Neural cell (in vitro differentiated cells): ENCODE results near the gene CETN2. TPM values are rescaled to one million over a fixed set of nuclear protein-coding genes. Genes with fewer than 3 reads are reported as not detected.
"Not testable (repeated sequence)": the region's sequence is repeated elsewhere in the genome, so short reads cannot be mapped to it uniquely, and the experiment has no call there.

Source experiments
- H2AFZ ChIP-seq: fragments of 200-600, 300-800 bp; sonication (generic), shearing (Covaris generic); 2 replicates; pipeline ENCODE4 v1.6.0; 2014; ENCODE audit warnings: low read depth, mild to moderate bottlenecking, antibody characterized with exemption, low read length, moderate library complexity
- H3F3A ChIP-seq: fragments of 200-600 bp; shearing (Covaris generic); 2 replicates; pipeline ENCODE4 v1.6.1; 2016; ENCODE audit warnings: mild to moderate bottlenecking, moderate library complexity, mixed read lengths, antibody characterized with exemption, low read length; ENCODE audit not compliant: insufficient read depth, poor library complexity, severe bottlenecking
- H3K27ac ChIP-seq: fragments of 200-600, 300-800 bp; sonication (generic), shearing (Covaris generic); 2 replicates; pipeline ENCODE4 v1.5.1; 2014; ENCODE audit warnings: mild to moderate bottlenecking, low read length, moderate library complexity
- H3K27me3 ChIP-seq: fragments of 300-800, 200-600 bp; sonication (generic), shearing (Covaris generic); 2 replicates; pipeline ENCODE4 v1.6.0; 2014; ENCODE audit warnings: mild to moderate bottlenecking, low read depth, low read length, moderate library complexity; ENCODE audit not compliant: insufficient read depth
- H3K36me3 ChIP-seq: fragments of 300-800, 200-600 bp; sonication (generic), shearing (Covaris generic); 2 replicates; pipeline ENCODE4 v1.5.1; 2014; ENCODE audit warnings: mild to moderate bottlenecking, antibody characterized with exemption, low read length, moderate library complexity; ENCODE audit not compliant: insufficient read depth
- H3K4me2 ChIP-seq: fragments of 300-800, 200-600 bp; sonication (generic), shearing (Covaris generic); 2 replicates; pipeline ENCODE4 v1.6.0; 2014; ENCODE audit warnings: mild to moderate bottlenecking, low read length
- H3K4me3 ChIP-seq: fragments of 300-800, 200-600 bp; sonication (generic), shearing (Covaris generic); 2 replicates; pipeline ENCODE4 v1.5.1; 2014; ENCODE audit warnings: mild to moderate bottlenecking, low read length, moderate library complexity
- H3K79me2 ChIP-seq: fragments of 200-600 bp; shearing (Covaris generic); replicated peaks from 2 replicates; pipeline ENCODE4 v1.6.0; 2014; ENCODE audit warnings: mild to moderate bottlenecking, low read length, moderate library complexity; ENCODE audit not compliant: insufficient read depth
- H3K9ac ChIP-seq: fragments of 300-800, 200-600 bp; sonication (generic), shearing (Covaris generic); 2 replicates; pipeline ENCODE4 v1.6.1; 2016; ENCODE audit warnings: mild to moderate bottlenecking, low read length, mixed read lengths
- H3K9me2 ChIP-seq: fragments of 200-600 bp; shearing (Covaris generic); 2 replicates; pipeline ENCODE4 v1.6.1; 2016; ENCODE audit warnings: mild to moderate bottlenecking, low read length, mixed read lengths; ENCODE audit not compliant: insufficient read depth
- H3K9me3 ChIP-seq: fragments of 200-600, 300-800 bp; sonication (generic), shearing (Covaris generic); 2 replicates; pipeline ENCODE4 v1.6.1; 2016; ENCODE audit warnings: mild to moderate bottlenecking, mixed run types, low read length, moderate library complexity, mixed read lengths
- H4K20me1 ChIP-seq: fragments of 200-600 bp; shearing (Covaris generic); 2 replicates; pipeline ENCODE4 v1.6.1; 2016; ENCODE audit warnings: mild to moderate bottlenecking, mixed run types; ENCODE audit not compliant: insufficient read depth
- EP300 ChIP-seq: fragments of 450-650 bp; conservative IDR thresholded peaks from 2 replicates; pipeline ENCODE4 v1.6.1; 2014; ENCODE audit warnings: antibody characterized with exemption, mild to moderate bottlenecking, moderate library complexity; ENCODE audit not compliant: poor library complexity, severe bottlenecking
- EZH2 ChIP-seq: fragments of 200-600, 300-800 bp; shearing (Covaris generic), sonication (generic); IDR thresholded peaks from 2 replicates; pipeline ENCODE4 v1.6.1; 2014; ENCODE audit warnings: antibody characterized with exemption, low read length, borderline replicate concordance, mild to moderate bottlenecking; ENCODE audit not compliant: insufficient read depth, poor library complexity, severe bottlenecking
- MXI1 ChIP-seq: fragments of 450-650 bp; conservative IDR thresholded peaks from 2 replicates; pipeline ENCODE4 v1.6.1; 2014; ENCODE audit warnings: antibody characterized with exemption, mild to moderate bottlenecking; ENCODE audit not compliant: poor library complexity, severe bottlenecking
- POLR2AphosphoS5 ChIP-seq: IDR thresholded peaks from 2 replicates; pipeline ENCODE4 v1.6.1; 2012
- RAD21 ChIP-seq: fragments of 450-650 bp; conservative IDR thresholded peaks from 2 replicates; pipeline ENCODE4 v1.6.1; 2014; ENCODE audit warnings: antibody characterized with exemption, mild to moderate bottlenecking, moderate library complexity
- SMC3 ChIP-seq: fragments of 450-650 bp; conservative IDR thresholded peaks from 2 replicates; pipeline ENCODE4 v1.6.1; 2014; ENCODE audit warnings: antibody characterized with exemption, mild to moderate bottlenecking, moderate library complexity; ENCODE audit not compliant: poor library complexity
- TAF1 ChIP-seq: IDR thresholded peaks from 2 replicates; pipeline ENCODE4 v1.6.1; 2012; ENCODE audit warnings: low read depth
- polyA plus RNA-seq: library from polyadenylated mRNA; depleted of rRNA; stranded (reverse); fragments of >200 nt; gene quantifications from 2 replicates; pipeline ENCODE4 v1.2.3, GENCODE V29; 2014
- TF ChIP-seq, protein P1 (sequence below): fragments of 450-650 bp; IDR thresholded peaks from 2 replicates; pipeline ENCODE4 v1.5.1; 2014; ENCODE audit warnings: antibody characterized with exemption, mild to moderate bottlenecking, moderate library complexity; ENCODE audit not compliant: poor library complexity, severe bottlenecking
- TF ChIP-seq, protein P2 (sequence below): IDR thresholded peaks from 2 replicates; pipeline ENCODE4 v1.6.1; 2012; ENCODE audit warnings: borderline replicate concordance

The CETN2 gene
- polyA plus RNA-seq, 1 donor from 2014 or later: 163 TPM

DNA sequence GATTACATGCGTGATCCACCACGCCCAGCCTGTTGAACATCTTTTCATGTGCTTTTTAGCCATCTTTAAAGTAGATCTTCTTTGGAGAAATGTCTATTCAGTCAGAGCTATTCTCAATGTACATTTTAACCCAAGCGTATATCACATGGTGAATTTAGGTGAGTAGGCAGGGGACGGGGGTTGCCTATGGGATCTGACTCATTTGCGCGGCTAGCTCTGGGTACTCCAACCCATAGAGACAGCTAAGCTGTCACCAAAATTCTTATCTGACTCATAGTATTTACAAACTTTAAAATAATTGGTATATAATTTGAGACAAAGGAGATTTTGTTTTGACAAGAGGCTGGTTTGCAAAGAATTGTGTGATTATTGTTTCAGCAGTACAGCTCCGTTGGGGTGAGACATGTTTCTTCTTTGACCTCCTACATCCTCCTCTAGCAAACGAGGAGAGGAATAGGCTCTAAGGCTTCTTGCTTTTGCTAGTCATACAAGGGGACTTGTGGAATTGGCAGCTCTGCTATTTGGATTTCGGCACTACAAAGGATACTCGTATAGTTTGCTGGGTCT is 12.3 kb upstream of the CETN2 start:
- no peaks in the 10 kb centered on the region for H4K20me1 ChIP-seq
- H3F3A ChIP-seq: no peaks in the 10 kb centered on the region
- no peak overlapping the region for H3K9ac ChIP-seq
- TF ChIP-seq MXI1 (no peak), POLR2AphosphoS5 (no peak), TAF1 (no peak), RAD21 (no peak)
- TF ChIP-seq, protein P1, sequence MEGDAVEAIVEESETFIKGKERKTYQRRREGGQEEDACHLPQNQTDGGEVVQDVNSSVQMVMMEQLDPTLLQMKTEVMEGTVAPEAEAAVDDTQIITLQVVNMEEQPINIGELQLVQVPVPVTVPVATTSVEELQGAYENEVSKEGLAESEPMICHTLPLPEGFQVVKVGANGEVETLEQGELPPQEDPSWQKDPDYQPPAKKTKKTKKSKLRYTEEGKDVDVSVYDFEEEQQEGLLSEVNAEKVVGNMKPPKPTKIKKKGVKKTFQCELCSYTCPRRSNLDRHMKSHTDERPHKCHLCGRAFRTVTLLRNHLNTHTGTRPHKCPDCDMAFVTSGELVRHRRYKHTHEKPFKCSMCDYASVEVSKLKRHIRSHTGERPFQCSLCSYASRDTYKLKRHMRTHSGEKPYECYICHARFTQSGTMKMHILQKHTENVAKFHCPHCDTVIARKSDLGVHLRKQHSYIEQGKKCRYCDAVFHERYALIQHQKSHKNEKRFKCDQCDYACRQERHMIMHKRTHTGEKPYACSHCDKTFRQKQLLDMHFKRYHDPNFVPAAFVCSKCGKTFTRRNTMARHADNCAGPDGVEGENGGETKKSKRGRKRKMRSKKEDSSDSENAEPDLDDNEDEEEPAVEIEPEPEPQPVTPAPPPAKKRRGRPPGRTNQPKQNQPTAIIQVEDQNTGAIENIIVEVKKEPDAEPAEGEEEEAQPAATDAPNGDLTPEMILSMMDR: no peak
- TF ChIP-seq, protein P2, sequence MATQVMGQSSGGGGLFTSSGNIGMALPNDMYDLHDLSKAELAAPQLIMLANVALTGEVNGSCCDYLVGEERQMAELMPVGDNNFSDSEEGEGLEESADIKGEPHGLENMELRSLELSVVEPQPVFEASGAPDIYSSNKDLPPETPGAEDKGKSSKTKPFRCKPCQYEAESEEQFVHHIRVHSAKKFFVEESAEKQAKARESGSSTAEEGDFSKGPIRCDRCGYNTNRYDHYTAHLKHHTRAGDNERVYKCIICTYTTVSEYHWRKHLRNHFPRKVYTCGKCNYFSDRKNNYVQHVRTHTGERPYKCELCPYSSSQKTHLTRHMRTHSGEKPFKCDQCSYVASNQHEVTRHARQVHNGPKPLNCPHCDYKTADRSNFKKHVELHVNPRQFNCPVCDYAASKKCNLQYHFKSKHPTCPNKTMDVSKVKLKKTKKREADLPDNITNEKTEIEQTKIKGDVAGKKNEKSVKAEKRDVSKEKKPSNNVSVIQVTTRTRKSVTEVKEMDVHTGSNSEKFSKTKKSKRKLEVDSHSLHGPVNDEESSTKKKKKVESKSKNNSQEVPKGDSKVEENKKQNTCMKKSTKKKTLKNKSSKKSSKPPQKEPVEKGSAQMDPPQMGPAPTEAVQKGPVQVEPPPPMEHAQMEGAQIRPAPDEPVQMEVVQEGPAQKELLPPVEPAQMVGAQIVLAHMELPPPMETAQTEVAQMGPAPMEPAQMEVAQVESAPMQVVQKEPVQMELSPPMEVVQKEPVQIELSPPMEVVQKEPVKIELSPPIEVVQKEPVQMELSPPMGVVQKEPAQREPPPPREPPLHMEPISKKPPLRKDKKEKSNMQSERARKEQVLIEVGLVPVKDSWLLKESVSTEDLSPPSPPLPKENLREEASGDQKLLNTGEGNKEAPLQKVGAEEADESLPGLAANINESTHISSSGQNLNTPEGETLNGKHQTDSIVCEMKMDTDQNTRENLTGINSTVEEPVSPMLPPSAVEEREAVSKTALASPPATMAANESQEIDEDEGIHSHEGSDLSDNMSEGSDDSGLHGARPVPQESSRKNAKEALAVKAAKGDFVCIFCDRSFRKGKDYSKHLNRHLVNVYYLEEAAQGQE: no peak
- no peaks in the 10 kb centered on the region for H3K36me3 ChIP-seq
- no peak overlapping the region for H3K4me2 ChIP-seq
- H3K9me2 ChIP-seq: no peaks in the 10 kb centered on the region
- no peak overlapping the region for H3K27ac ChIP-seq
- no peaks in the 10 kb centered on the region for H3K79me2 ChIP-seq
- no peaks in the 10 kb centered on the region for H3K27me3 ChIP-seq
- no peak overlapping the region for H2AFZ ChIP-seq
- no peaks in the 10 kb centered on the region for H3K9me3 ChIP-seq
- no peak overlapping the region for H3K4me3 ChIP-seq

DNA sequence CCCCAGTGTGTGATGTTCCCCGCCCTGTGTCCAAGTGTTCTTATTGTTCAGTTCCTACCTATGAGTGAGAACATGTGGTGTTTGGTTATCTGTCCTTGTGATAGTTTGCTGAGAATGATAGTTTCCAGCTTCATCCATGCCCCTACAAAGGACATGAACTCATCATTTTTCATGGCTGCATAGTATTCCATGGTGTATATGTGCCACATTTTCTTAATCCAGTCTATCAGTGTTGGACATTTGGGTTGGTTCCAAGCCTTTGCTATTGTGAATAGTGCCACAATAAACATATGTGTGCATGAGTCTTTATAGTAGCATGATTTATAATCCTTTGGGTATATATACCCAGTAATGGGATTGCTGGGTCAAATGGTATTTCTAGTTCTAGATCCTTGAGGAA is 4.9 kb upstream of the CETN2 start:
- H2AFZ ChIP-seq, H3K4me3 ChIP-seq, H3K27me3 ChIP-seq, H3K9me3 ChIP-seq, H3K36me3 ChIP-seq, H3K27ac ChIP-seq, H3K9me2 ChIP-seq, H3K4me2 ChIP-seq, H3K9ac ChIP-seq, H3F3A ChIP-seq, H4K20me1 ChIP-seq: not testable (repeated sequence)
- peaks cover 20% of the 10 kb centered on the region for H3K79me2 ChIP-seq

DNA sequence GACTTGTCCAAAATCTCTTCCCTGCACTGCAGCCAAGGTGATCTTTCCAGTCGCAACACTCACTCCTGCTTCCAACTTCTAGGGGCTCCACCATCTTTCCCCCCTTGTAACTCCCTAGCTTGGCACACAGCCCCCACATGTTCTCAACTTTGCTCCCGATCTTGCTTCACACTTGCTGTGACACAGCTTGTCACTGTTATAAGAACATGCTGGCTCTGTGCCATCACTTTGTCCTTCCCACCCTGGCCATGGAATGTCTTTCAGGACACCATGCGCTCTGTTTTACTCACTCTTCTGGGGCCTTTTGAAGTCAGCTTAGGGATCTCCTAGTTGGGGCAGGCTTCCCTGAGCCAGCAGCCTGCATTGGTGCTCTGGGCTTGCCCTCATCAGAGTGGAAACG is 2.8 kb upstream of the CETN2 start:
- Histone ChIP-seq H2AFZ (no peak overlapping the region), H3K9me3 (no peaks in the 10 kb centered on the region), H4K20me1 (no peaks in the 10 kb centered on the region), H3F3A (no peaks in the 10 kb centered on the region), H3K27me3 (no peaks in the 10 kb centered on the region), H3K4me2 (no peak overlapping the region), H3K36me3 (no peaks in the 10 kb centered on the region), H3K9me2 (no peaks in the 10 kb centered on the region), H3K79me2 (peaks cover 28% of the 10 kb centered on the region), H3K9ac (no peak overlapping the region), H3K27ac (no peak overlapping the region), H3K4me3 (no peak overlapping the region)
- TF ChIP-seq, protein P2: no peak
- TF ChIP-seq RAD21 (no peak), TAF1 (no peak), SMC3 (no peak), EP300 (no peak), POLR2AphosphoS5 (no peak), MXI1 (no peak), EZH2 (no peak)
- TF ChIP-seq, protein P1: no peak
